BJ (cell line): ENCODE data around the gene YKT6. TPM values are rescaled to one million over a fixed set of nuclear protein-coding genes. Genes with fewer than 3 reads are reported as not detected.

Experiments used
- CTCF ChIA-PET: fragments of 350-600 bp; formaldehyde crosslinking; extraction: SDS; loops from one replicate; lab custom pipeline; 2021; ENCODE audit warnings: antibody characterized with exemption, inconsistent platforms; lab: Yijun Ruan, JAX
- POLR2A ChIA-PET: fragments of 300-600 bp; sonication (Branson Sonifier 250); formaldehyde crosslinking; extraction: SDS; loops from one replicate; lab custom pipeline; 2021; ENCODE audit warnings: antibody characterized with exemption; lab: Charles Lee
- DNase-seq: peaks from one replicate; pipeline ENCODE4 v3.0.0-alpha.2; 2011; ENCODE audit warnings: low read depth
- H3K27me3 ChIP-seq: 2 replicates; pipeline ENCODE4 v1.6.0; 2011; ENCODE audit warnings: low read length; ENCODE audit not compliant: control insufficient read depth, insufficient read depth
- H3K36me3 ChIP-seq: 2 replicates; pipeline ENCODE4 v1.5.1; 2011; ENCODE audit warnings: low read length; ENCODE audit not compliant: control insufficient read depth, insufficient read depth
- H3K4me3 ChIP-seq: 2 replicates; pipeline ENCODE4 v1.5.1; 2011; ENCODE audit warnings: low read depth, mild to moderate bottlenecking, control low read depth, low read length
- CTCF ChIP-seq: IDR thresholded peaks from 2 replicates; pipeline ENCODE4 v1.5.1; 2011; ENCODE audit warnings: low read depth, mild to moderate bottlenecking, control low read depth, inconsistent platforms, low read length, moderate library complexity; ENCODE audit not compliant: insufficient read depth
- polyA plus RNA-seq: library from polyadenylated mRNA; depleted of rRNA; stranded (reverse); fragments of >200 nt; gene quantifications from 2 replicates; pipeline ENCODE4 v1.2.3, GENCODE V29; 2011; rRNA removed

The YKT6 gene
- polyA plus RNA-seq, 1 experiment, result 160 TPM

GRCh38 chr7:44261240-44261639 is 60.5 kb downstream of the YKT6 start:
- Histone ChIP-seq H3K27me3 (peaks cover 17% of the 10 kb centered on the region), H3K4me3 (no peak overlapping the region), H3K36me3 (no peaks in the 10 kb centered on the region)
- TF ChIP-seq CTCF, result no peak
- POLR2A ChIA-PET, result no interaction called here
- CTCF ChIA-PET, result no interaction called here
- DNase-seq, result no peak

GRCh38 chr7:44262031-44262430 is 61.3 kb downstream of the YKT6 start:
- ChIA-PET POLR2A (no interaction called here), CTCF (no interaction called here)
- Histone ChIP-seq H3K36me3 (no peaks in the 10 kb centered on the region), H3K4me3 (no peak overlapping the region), H3K27me3 (peaks cover 20% of the 10 kb centered on the region)
- DNase-seq, result no peak
- no peak for TF ChIP-seq CTCF

- ChIA-PET POLR2A (no interaction called here), CTCF (no interaction called here)
- Histone ChIP-seq H3K27me3 (peaks cover 30% of the 10 kb centered on the region), H3K36me3 (no peaks in the 10 kb centered on the region), H3K4me3 (no peak overlapping the region)
- no peak for DNase-seq
- no peak for TF ChIP-seq CTCF
These were observed 62.7 kb downstream of the YKT6 start for GRCh38 chr7:44263326-44264082.

Other genes with a start within 250 kb of the YKT6 start
- not detected in 2 replicates for gene SPDYE1, start 203.1 kb upstream of the YKT6 start, polyA plus RNA-seq
- 88.1 and 140 TPM in 2 replicates for gene DBNL, start 156.3 kb upstream of the YKT6 start, polyA plus RNA-seq
- 0.16 TPM in 1 of 2 replicates, not detected in the other for gene PGAM2, start 135.4 kb upstream of the YKT6 start, polyA plus RNA-seq
- 6.0 and 10.8 TPM in 2 replicates for gene POLM, start 118.4 kb upstream of the YKT6 start, polyA plus RNA-seq
- 45.7 and 117 TPM in 2 replicates for gene AEBP1, start 96.6 kb upstream of the YKT6 start, polyA plus RNA-seq
- 54.8 and 87.2 TPM in 2 replicates for gene POLD2, start 77.4 kb upstream of the YKT6 start, polyA plus RNA-seq
- gene MYL7, start 59.6 kb upstream of the YKT6 start, polyA plus RNA-seq, result 0.26 and 0.29 TPM in 2 replicates
- 0.22 and 0.40 TPM in 2 replicates for gene GCK, start 11.5 kb upstream of the YKT6 start, polyA plus RNA-seq
- gene CAMK2B, start 124.6 kb downstream of the YKT6 start, polyA plus RNA-seq, result 0.05 and 0.10 TPM in 2 replicates